HG03196 (cell line): ENCODE data around the gene INPP5A.

Experiments used
- ATAC-seq: cut with Tn5 transposase; IDR thresholded peaks from one replicate; pipeline ENCODE4 v1.9.1; 2021; ENCODE audit not compliant: unreplicated experiment

The INPP5A gene

DNA sequence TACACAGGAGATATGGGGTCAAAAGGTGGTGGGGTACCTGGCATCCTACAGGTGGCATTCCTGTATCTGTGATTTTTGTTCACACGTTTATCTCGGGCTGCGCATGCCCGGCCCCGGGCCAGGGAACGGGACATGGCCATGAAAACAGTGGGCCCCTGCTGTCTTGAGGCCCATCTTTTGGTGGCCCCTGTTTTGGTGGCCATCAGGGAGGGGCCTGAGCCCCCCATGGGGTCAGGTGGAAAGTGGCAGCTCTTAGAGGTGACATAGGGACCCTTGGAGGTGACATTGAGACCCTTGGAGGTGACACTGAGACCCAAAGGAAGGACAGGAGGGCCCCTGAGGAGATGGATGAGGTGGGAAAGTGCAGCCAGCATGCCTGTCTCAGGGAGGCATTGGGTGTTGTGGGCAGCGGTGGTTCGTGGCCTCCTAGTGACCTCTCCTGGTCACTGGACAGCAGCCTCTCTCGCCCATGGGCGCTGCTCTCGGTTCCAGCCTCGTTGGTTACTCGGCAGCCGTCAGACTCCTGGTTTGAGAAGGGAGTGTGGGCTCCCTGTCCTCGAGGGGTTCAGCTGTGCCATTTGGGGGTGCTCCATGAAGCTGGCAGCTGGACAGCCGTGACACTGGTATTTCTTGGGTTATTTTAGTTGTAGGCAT, 39.9 kb downstream of the INPP5A start:
- no peak for ATAC-seq

DNA sequence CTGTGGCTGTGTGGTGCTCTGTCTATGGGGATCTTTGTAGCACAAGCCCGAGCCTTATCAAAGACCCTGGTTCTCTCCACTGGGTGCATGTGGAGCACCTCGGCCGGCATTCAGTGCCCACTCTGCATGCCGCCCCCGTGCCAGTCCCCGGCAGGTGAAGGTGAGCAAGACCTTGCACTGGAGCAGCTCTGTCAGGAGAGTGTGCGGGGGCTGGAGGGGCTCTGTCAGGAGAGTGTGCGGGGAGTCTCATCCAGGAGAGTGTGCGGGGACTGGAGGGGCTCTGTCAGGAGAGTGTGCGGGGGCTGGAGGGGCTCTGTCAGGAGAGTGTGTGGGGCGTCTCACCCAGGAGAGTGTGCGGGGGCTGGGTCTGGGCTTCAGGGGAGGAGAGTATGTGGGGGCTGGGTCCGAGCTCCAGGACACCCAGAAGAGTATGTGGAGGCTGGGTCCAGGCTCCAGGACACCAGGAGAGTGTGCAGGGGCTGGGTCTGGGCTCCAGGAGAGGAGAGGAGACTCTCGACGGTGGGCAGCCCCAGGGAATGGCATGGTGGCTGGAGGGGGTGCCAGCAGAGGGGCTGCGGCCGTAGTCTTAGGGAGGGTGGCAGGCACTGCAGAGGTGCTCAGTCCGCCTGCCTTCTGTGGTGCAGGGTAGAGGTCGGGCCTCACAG, 40.8 kb downstream of the INPP5A start:
- no peak for ATAC-seq

DNA sequence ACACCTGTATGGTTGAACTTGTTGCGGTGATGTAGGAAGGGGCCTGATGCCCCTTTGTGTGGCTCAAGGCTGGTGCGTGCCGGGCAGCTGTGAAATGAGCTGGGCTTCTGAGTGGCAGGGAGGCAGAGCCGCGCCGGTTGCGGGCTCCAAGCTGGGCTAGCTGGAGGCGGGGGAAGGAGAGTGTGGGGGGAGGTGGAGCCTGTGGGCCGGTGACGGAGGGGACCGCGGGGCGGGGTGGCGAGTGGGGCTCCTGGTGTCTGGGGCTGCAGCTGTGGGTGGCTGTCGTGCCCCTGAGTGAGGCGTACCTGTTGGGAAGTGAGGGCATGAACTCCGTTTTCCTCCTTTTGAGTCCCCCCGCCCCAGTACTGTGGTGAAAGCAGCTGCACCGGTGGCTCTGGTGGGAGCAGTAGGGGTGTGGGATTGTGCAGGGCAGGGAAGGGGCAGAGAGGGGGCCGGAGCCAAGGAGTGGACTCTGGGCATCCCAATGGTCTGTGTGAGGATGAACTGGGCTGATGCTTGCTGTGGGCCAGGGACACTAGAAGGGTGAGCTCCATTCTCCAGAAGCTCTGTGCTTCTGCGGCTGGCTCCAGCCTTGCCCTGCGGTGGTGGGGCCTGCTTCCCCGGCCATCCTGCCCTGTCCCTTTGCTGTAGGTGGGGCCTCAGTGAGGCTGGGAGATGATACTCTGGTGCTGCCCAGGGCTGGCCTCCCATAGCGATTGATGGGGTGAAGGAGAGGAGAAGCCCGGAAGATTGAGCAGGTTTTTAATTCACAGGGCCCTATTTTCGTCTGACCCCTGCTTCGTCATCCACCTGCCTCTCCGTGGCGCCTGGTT, 41.7 kb downstream of the INPP5A start:
- ATAC-seq = no peak

DNA sequence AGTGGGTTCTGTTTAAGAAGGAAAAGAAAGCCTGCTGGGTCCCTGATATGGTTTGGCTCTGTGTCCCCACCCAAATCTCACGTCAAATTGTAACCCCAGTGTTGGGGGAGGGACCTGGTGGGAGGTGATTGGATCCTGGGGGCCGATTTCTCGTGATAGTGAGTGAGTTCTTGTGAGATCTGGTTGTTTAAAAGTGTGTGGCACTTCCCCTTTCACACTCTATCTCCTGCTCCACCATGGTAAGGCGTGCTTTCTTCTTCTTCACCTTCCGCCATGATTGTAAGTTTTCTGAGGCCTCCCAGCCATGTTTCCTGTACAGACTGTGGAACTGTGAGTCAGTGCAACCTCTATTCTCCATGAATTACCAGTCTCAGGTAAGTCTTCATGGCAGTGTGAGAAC, 42.6 kb downstream of the INPP5A start:
- ATAC-seq = no peak

DNA sequence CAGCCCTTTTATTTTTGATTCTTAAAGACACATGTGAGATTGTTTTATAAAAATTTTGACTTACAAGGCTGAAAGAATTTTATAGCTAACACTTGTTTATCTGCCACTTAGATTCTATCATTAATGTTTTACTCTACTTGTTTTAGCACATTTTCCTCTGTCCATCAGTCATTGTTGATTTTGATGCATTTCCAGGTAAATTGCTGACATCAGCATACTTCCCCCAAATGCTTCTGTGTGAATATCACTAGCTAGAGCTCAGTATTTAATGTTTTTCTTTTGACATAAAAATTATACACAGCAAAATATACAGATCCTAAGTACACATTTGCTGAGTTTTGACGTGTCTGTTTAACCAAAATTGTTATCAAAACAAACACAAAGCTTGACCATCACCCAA, 43.0 kb downstream of the INPP5A start:
- ATAC-seq = no peak

DNA sequence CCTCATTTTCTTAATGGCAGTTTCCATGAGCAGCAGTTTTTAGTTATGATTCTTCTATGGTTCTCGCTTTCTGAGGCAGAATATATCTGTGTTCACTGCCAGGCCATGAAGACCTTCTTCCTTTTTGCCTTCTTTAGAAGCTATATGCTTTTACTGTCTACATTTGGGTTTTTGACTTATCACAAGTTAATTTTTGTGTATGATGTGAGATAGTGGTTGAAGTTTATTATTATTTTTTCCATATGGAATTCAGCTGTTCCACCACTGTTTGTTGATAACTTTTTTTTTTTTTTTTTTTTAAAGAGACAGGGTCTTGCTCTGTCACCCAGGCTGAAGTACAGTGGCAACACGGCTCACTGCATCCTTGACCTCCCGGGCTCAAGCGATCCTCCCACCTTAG, 44.5 kb downstream of the INPP5A start:
- no peak for ATAC-seq

DNA sequence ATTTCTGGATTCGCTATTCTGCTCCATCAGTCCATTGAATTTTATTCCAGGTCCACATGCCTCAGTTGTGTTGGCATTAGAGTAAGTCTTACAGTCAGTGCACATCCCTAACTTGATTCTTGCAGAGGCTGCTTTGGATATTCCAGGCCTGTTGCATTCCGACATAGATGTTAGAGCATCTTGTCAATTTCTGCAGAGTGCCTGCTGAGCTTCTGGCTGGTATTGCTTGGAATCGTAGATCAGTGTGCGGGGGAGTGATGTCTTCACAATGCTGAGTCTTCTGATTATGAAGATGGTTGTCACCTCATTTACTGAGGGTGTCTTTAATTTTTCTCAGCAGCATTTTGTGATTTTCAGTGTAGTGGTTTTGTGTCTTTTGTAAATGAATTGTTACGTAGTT, 45.2 kb downstream of the INPP5A start:
- ATAC-seq = no peak

DNA sequence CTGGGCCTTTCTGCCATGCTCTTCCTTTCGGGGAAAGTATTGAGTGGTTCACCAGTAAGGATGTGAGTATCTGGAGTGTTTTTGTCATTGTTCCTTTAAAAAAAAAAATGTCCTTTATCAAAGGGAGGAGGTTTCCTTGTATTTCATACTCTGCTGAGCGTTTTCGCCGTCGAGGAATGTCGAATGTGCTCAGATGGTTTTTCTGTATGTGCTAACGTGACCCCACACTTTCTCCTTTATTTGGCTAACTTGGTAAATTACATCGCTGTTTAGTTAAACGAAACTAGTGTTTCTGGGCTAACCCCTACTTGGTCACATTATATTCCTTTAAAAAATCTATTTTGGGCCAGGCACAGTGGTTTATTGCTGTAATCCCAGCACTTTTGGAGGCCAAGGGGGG, 45.9 kb downstream of the INPP5A start:
- ATAC-seq = no peak

DNA sequence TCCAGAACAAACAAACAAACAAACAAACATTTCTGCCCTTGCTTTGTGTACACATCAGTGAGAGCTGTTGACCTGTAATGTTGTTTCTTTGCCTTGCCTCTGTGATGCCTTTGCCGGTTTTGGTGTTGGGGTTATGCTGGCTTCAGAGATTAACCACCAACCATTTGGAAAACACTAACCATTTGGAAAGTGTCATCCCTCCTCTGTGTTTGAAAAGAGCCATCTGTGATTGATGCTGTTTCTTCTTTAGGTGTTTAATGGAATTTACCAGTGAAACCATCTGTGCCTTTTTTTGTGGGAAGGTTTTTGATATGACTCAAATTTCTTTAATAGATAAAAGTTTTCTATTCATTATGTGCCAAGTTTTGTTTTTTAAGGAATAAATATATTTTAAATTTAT, 46.5 kb downstream of the INPP5A start:
- ATAC-seq = no peak

DNA sequence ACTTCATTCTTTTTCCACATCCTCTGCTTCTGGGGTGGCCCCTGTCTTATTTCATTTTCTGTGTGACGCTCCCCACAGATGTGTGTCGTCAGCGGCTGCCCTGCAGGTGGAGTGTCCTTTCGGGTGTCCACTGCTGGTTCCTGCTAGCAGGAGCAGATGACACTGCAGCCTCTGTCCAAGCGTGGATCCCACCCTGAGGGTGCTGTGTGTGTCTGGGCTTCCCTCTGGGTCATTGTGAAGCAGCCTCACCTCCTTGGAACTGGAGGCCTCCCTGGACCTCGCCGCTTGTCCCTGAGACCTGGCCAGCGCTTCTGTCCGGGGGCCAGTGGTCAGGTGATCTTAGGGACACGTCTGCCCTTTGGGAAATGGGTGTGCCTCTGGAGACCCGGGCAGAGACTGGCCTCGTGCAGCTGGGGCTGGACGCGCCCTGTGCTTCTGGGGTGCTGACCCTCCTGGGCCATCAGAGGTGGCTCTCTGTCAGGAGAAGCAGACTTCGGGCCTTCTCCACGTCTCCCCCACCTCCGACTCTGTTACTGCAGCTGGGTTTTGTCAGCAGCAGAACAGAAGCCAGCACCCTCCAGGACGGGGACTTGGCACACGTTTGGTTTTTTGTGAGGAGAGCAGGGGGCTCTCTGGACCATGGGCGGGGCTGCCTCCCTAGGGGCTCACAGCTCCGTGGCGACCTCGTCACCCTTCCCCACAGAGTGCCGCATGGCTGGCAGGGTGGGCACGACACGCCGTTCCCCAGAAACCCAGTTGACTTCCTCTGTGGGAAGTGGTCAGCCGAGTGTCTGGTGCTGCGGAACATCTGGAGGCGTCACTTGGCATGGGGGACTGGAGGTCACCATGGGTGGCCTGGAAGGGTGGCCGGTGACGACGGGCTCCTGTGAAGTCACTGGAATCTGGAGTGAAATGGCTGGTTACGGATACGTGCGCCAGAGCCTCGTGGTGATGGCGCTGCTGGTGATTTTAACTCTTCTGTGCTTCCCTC, 48.4 kb downstream of the INPP5A start:
- no peak for ATAC-seq

DNA sequence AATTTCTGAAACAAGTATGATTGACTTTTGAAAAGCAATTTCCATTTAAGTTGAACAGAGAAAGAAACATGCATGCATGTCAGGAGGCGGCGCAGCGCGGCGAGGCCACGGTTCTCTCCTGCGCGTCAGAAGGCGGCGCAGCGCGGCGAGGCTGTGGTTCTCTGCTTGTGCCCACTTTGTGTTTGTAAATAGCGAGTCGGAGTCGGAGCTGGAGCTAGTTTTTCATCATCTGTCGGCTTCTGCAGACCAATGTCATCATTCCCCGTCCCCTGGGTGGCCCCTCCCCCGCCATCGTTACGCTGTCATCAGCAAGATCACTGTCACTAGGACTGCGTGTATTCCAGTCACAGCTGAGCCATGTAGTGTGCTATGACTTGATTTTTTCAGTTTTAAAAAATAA, 49.2 kb downstream of the INPP5A start:
- no peak for ATAC-seq

DNA sequence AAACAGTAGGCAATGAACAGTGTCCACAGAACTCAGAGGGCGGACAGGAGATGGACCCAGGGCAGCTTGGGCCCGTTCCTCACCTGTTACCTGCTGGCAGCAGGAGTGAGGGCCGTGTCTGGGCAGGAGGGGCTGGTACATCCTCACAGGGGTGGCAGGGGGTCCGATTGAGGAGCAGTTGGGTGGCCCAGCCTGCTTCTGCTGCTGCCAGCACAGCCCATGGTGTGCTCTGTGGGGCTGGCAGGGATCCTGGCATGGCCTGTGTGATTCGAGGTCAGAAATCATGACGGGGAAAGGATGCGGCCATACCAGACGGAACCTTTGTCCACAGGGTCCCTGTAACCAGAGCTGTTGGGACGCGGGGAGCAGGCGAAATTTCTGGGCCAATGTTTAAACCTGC, 49.6 kb downstream of the INPP5A start:
- ATAC-seq = no peak

DNA sequence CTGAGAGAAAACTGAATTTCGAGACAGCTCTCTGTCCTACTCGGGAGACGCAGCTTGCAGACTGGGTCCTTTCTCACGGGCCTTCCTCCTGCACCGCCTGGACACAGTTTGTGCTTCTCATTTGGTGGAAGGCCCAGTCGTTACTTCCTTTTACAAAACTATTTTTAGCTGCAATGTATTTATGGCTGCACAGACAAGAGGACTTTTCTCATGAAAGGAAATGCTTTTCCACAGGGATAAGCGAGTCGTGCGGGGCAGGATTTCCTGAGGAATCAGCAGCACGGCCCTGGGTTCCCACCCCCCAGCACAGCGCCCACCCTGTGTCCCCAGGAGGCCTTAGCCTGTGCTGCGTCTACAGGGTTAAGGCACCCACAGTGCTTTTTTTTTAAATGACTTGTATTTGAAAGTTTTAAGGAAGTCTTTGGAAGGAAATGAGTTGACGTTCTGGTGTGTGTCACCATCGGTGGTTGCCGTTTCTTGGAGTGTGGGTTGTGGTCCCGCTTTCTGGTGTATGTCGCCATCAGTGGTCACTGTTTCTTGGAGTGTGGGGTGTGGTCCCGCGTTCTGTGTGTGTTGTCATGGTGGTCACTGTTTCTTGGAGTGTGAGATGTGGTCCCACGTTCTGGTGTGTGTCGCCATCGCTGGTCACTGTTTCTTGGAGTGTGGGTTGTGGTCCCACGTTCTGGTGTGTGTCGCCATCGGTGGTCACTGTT, 50.9 kb downstream of the INPP5A start:
- no peak for ATAC-seq

DNA sequence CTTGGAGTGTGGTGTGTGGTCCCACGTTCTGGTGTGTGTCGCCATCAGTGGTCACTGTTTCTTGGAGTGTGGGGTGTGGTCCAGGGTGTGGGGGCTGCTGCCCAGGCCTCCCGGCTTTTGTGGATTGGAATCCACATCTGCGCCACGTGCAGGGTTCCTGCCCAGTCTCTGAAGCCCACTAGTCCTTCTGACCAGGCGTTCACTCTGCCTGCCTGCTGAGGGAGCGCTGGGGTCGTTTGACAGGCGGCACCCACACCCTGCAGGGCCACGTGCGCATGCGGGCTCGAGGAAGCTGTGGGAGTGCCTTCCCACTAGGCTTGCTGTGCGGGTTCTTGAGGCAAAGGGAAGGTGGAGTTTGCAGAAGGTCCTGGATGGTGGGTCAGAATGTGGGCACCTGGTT, 51.4 kb downstream of the INPP5A start:
- no peak for ATAC-seq

DNA sequence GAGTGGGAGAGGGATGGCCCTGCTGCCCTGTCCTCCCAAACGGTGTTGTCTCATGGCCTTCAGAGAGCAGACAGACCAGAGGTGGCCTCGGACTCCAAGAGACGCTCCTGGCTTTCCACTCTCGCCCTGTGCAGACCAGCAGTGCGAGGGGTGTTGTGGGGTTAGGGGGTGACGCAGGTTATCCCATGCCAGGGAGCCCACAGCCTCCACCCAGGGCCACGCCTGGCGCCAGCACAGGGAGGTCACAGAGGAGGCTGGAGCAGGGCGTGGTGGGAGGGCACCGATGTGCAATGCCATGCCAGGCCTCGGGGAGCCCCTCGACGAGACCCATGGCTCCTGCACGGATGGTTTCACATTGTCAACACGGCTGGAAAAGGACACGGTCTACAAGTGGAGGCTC, 52.1 kb downstream of the INPP5A start:
- ATAC-seq = no peak

DNA sequence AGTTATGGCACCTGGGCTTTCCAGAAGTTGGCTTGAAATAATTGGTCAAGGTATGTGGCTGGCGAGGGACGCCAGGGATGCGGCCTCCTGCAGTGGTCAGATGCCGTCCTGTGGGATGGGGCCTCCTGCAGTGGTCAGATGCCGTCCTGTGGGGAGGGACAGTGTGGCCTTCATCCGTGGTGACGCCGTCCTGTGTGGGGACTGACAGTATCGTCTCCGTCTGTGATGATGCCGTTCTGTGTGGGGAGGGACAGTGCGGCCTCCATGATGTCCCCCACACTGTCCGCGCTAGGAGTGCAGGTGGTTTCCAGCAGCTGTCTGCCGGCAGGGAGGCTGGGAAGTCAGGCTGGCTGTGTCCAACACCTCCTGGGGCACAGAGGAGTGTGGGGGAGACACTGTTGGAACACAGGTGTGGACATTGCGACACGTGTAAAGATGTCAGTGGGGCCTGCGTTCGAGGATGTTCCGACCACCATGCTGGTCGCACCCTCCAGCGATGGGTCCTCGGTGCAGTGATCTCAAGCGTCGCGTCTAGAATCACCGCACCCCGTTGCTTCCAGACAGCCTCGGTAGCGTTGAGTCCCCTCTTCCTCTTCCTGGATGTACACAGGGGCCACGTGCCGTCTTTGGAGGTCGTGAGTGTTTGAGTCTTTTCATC, 52.6 kb downstream of the INPP5A start:
- no peak for ATAC-seq

DNA sequence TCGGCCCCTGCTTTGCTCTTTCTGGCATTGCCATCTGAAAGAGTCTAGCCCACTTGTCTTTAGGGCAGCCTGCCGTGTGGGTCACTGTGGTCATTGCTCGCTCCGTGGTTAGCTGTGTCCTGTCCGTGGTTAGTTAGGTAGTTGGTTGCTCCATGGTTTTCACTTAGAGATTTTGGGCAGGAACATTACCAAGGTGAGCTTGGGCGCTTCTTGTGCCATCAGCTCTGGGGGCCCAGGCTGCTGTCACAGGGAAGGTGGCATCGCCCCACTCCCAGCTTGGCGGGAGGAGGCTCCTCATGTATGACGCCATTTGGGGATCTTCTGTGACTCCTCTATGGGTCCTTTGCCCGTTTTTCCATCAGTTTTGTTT, 53.1 kb downstream of the INPP5A start:
- ATAC-seq = no peak

DNA sequence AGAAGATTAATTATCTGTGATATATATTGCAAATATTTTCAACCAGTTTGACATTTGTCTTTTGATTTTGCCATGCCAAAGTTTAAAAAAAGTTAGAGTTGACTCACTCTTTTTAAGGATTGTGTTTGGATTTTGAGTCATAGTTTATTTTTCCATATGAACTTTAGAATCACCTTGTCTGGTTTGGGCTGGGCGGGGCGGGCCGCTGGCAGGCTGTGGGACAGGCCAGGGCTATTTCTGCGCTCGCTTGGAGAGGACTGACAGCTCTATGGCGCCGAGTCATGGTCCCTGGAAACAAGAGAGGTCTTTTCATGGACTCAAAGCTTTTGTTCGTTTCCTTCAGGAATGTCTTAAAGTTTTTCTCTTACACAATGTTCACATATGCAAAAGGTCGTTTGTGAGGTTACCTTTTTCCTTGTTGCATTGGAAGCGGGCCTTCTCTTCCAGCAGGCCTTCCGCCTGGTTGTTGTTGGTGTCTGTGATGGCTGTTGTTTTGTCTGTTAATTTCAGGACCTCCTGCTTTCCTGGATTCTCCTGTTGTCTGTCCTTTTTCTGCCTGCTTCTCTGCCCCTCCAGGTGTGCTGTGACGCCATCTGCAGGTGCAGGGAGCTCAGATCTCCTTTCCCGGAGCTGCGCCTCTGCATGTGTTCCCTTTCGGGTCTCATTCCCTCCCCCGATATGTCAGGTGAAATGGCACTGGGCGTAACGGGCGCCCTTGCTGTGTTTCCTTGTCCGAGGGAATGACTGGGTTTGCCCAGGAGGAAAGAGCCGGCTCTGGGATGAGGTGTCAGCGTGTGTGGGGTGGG, 53.8 kb downstream of the INPP5A start:
- ATAC-seq = no peak

DNA sequence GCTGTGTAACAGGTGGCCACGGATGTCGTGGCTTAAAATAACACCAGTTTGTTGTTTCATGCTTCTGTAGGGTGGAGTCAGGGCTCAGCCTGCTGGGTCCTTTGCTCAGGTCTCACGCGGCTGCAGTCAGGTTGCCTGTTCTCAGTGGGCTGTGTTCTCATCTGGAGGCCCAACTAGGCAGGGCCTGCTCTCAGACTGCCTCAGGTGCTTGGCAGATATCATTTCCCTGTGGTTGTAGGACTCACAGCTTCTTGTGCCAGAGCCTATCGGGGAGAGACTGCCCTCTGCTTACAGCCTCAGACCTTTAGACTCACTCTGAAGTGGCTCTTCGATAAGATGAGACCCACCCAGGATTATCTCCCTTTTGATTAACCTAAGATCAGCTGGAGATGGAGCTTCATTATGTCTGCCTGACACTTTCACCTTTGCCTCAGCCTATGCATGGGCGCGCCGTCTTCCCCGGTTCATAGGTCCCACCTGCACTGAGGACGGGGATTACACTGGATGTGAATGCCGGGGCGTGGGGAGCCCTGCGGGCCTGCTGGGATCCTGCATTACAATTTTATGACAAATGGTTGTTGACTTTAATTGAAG, 55.3 kb downstream of the INPP5A start:
- ATAC-seq = no peak
